Measurements from ENCODE around the gene VDAC2.

DNA sequence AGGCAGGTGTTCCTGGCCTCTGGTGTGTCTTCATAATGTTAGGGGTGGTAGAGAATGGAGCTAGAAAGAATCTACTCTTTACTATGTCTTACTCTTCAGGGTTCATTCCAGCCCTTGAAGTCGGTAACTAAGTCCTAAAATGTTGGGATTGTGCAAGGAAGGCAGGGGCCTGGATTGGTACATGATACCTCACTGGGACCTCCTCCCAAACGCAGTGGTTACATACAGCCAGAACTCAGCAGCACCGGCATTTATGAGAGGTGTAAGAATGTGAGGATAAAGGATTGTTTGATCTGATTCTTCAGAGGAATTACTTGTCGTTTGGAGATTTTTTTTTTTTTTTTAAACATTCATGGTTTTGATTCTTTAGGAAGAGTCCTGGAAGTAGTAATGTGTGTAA lies 18.2 kb downstream of the VDAC2 start:
- TF ChIP-seq, protein P1, sequence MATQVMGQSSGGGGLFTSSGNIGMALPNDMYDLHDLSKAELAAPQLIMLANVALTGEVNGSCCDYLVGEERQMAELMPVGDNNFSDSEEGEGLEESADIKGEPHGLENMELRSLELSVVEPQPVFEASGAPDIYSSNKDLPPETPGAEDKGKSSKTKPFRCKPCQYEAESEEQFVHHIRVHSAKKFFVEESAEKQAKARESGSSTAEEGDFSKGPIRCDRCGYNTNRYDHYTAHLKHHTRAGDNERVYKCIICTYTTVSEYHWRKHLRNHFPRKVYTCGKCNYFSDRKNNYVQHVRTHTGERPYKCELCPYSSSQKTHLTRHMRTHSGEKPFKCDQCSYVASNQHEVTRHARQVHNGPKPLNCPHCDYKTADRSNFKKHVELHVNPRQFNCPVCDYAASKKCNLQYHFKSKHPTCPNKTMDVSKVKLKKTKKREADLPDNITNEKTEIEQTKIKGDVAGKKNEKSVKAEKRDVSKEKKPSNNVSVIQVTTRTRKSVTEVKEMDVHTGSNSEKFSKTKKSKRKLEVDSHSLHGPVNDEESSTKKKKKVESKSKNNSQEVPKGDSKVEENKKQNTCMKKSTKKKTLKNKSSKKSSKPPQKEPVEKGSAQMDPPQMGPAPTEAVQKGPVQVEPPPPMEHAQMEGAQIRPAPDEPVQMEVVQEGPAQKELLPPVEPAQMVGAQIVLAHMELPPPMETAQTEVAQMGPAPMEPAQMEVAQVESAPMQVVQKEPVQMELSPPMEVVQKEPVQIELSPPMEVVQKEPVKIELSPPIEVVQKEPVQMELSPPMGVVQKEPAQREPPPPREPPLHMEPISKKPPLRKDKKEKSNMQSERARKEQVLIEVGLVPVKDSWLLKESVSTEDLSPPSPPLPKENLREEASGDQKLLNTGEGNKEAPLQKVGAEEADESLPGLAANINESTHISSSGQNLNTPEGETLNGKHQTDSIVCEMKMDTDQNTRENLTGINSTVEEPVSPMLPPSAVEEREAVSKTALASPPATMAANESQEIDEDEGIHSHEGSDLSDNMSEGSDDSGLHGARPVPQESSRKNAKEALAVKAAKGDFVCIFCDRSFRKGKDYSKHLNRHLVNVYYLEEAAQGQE (IDR thresholded peaks at IDR 0.05; ENCODE audit: borderline replicate concordance) = no peak
- TF ChIP-seq EZH2 (IDR thresholded peaks at IDR 0.05; ENCODE audit: borderline replicate concordance, insufficient read depth, low read length, poor library complexity, severe bottlenecking) = no peak

All from neural cell (in vitro differentiated cells).